Neural progenitor cell (in vitro differentiated cells): ENCODE results near the gene EPX. TPM values are rescaled to one million over a fixed set of nuclear protein-coding genes. Genes with fewer than 3 reads are reported as not detected.

Source experiments
- DNase-seq: peaks from one replicate; pipeline ENCODE4 v3.0.0-alpha.2; 2016; ENCODE audit warnings: low spot score
- H2AFZ ChIP-seq: fragments of 200-600 bp; sonication (generic); replicated peaks from 2 replicates; pipeline ENCODE4 v1.6.1; 2016; ENCODE audit warnings: antibody characterized with exemption
- H3F3A ChIP-seq: fragments of 200-600 bp; sonication (generic); 2 replicates; pipeline ENCODE4 v1.6.1; 2016; ENCODE audit warnings: antibody characterized with exemption, low read depth
- H3K27ac ChIP-seq: fragments of 200-600 bp; sonication (generic); 2 replicates; pipeline ENCODE4 v1.5.1; 2016; ENCODE audit warnings: mild to moderate bottlenecking
- H3K27me3 ChIP-seq: fragments of 200-600 bp; sonication (generic); 2 replicates; pipeline ENCODE4 v1.6.1; 2016; ENCODE audit warnings: mild to moderate bottlenecking, moderate library complexity
- H3K36me3 ChIP-seq: fragments of 200-600 bp; sonication (generic); 2 replicates; pipeline ENCODE4 v1.5.1; 2016
- H3K4me1 ChIP-seq: fragments of 200-600 bp; sonication (generic); 2 replicates; pipeline ENCODE4 v1.6.1; 2016; ENCODE audit warnings: mixed run types
- H3K4me2 ChIP-seq: fragments of 200-600 bp; sonication (generic); 2 replicates; pipeline ENCODE4 v1.6.1; 2016
- H3K4me3 ChIP-seq: fragments of 200-600 bp; sonication (generic); 2 replicates; pipeline ENCODE4 v1.5.1; 2016
- H3K79me2 ChIP-seq: fragments of 200-600 bp; sonication (generic); 2 replicates; pipeline ENCODE4 v1.6.1; 2016; ENCODE audit warnings: low read depth
- H3K9ac ChIP-seq: fragments of 200-600 bp; sonication (generic); 2 replicates; pipeline ENCODE4 v1.6.1; 2016
- H3K9me3 ChIP-seq: fragments of 200-600 bp; sonication (generic); 2 replicates; pipeline ENCODE4 v1.5.1; 2016; ENCODE audit warnings: low read depth
- H4K20me1 ChIP-seq: fragments of 200-600 bp; sonication (generic); 2 replicates; pipeline ENCODE4 v1.6.1; 2016; ENCODE audit warnings: low read depth
- H3K27ac Mint-ChIP-seq: 3 replicates; pipeline ENCODE4 v1.8.0; 2021; ENCODE audit warnings: mixed read lengths
- H3K27me3 Mint-ChIP-seq: 2 replicates; pipeline ENCODE4 v1.8.0; 2022; ENCODE audit warnings: low read depth, mild to moderate bottlenecking, inconsistent platforms, moderate library complexity, mixed read lengths; ENCODE audit not compliant: insufficient read depth
- H3K36me3 Mint-ChIP-seq: 3 replicates; pipeline ENCODE4 v1.8.0; 2021; ENCODE audit warnings: mixed read lengths
- H3K4me1 Mint-ChIP-seq: 3 replicates; pipeline ENCODE4 v1.8.0; 2021; ENCODE audit warnings: mixed read lengths
- H3K4me3 Mint-ChIP-seq: 3 replicates; pipeline ENCODE4 v1.8.0; 2021; ENCODE audit warnings: mild to moderate bottlenecking, moderate library complexity, mixed read lengths
- H3K9me3 Mint-ChIP-seq: 3 replicates; pipeline ENCODE4 v1.8.0; 2020; ENCODE audit warnings: mixed read lengths
- EZH2 ChIP-seq: fragments of 200-600 bp; sonication (generic); IDR thresholded peaks from 2 replicates; pipeline ENCODE4 v1.6.1; 2017; ENCODE audit warnings: antibody characterized with exemption, mild to moderate bottlenecking, moderate library complexity
- EZH2phosphoT487 ChIP-seq: fragments of 200-600 bp; sonication (generic); IDR thresholded peaks from 2 replicates; pipeline ENCODE4 v1.6.1; 2017; ENCODE audit warnings: antibody characterized with exemption
- total RNA-seq: library from RNA; depleted of rRNA; stranded (reverse); fragments of >200 nt; gene quantifications from 2 replicates; pipeline ENCODE4 v1.2.3, GENCODE V29; 2015; ENCODE audit warnings: low replicate concordance
- TF ChIP-seq, protein P1 (sequence below): fragments of 200-600 bp; sonication (generic); IDR thresholded peaks from 2 replicates; pipeline ENCODE4 v1.5.1; 2017; ENCODE audit warnings: antibody characterized with exemption, mild to moderate bottlenecking

The EPX gene
- total RNA-seq, 1 donor from 2014 or later = not detected

DNA sequence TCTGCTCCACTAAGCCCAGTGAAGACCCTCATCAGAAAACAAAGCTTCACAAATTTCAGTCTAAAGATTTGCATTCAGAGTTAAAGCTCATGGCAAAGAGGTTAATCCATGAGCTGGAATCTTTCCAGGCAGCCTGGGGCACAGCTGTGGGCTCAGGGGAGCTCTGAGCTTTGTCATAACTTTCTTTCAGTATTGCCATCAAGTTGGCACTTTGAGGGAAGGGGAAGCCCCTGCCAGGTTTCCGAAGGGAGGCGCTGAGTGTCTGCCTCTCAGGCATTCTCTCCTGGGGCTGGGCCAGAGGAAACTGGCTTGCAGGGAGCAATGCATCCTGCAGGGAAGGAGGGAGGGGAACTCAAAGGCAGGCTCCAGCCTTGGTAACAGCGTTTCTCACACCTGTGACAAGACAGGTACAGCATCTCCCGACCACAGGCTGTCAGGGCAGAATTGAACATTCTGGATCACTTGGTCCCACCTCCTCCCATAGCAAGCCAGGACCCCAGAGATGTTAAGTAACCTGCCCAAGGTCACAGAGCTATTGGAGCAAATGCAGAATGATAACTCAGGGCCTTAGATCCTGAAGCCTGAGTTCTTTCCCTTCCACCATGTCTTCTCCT lies 49.8 kb downstream of the EPX start:
- H3K27me3 ChIP-seq = peaks cover 100% of the 10 kb centered on the region
- no peak overlapping the region for H3K27ac ChIP-seq
- no peaks in the 10 kb centered on the region for H3K9me3 ChIP-seq
- Mint-ChIP-seq H3K36me3 (no peaks in the 10 kb centered on the region), H3K27ac (no peak overlapping the region), H3K9me3 (no peaks in the 10 kb centered on the region), H3K4me3 (no peak overlapping the region), H3K4me1 (no peaks in the 10 kb centered on the region), H3K27me3 (peaks cover 28% of the 10 kb centered on the region)
- no peaks in the 10 kb centered on the region for H3K36me3 ChIP-seq
- no peak for DNase-seq
- no peaks in the 10 kb centered on the region for H3K4me1 ChIP-seq
- TF ChIP-seq, protein P1, sequence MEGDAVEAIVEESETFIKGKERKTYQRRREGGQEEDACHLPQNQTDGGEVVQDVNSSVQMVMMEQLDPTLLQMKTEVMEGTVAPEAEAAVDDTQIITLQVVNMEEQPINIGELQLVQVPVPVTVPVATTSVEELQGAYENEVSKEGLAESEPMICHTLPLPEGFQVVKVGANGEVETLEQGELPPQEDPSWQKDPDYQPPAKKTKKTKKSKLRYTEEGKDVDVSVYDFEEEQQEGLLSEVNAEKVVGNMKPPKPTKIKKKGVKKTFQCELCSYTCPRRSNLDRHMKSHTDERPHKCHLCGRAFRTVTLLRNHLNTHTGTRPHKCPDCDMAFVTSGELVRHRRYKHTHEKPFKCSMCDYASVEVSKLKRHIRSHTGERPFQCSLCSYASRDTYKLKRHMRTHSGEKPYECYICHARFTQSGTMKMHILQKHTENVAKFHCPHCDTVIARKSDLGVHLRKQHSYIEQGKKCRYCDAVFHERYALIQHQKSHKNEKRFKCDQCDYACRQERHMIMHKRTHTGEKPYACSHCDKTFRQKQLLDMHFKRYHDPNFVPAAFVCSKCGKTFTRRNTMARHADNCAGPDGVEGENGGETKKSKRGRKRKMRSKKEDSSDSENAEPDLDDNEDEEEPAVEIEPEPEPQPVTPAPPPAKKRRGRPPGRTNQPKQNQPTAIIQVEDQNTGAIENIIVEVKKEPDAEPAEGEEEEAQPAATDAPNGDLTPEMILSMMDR = no peak
- no peak for TF ChIP-seq EZH2
- TF ChIP-seq EZH2phosphoT487 = no peak
- H3K4me2 ChIP-seq = no peak overlapping the region
- no peaks in the 10 kb centered on the region for H3F3A ChIP-seq
- no peaks in the 10 kb centered on the region for H4K20me1 ChIP-seq
- no peak overlapping the region for H2AFZ ChIP-seq
- H3K9ac ChIP-seq = no peak overlapping the region
- H3K79me2 ChIP-seq = no peaks in the 10 kb centered on the region
- no peak overlapping the region for H3K4me3 ChIP-seq

DNA sequence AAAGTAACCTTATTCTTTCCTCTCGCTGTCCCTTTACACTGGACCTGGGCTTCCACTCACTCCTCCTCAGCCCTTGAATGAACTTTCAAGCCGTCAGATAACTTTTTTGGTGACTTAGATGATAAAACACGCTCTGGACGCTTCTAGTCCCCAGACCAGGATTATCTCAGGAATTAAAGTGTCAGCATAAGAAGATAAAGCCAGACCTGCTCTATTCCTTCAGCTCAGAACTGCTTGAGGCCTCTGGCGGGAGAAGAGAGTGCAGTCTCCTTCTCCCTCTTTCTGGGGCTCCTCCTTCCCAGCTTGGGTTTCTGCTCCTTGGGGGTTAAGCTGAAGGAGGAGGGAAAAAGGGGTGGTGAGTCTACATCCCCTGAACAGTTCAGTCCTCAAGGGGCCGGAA lies 52.4 kb downstream of the EPX start:
- H3K9me3 Mint-ChIP-seq = no peaks in the 10 kb centered on the region
- Histone ChIP-seq H4K20me1 (no peaks in the 10 kb centered on the region), H3K4me3 (no peak overlapping the region), H3K27me3 (peaks cover 100% of the 10 kb centered on the region), H3K4me1 (no peaks in the 10 kb centered on the region), H3K79me2 (no peaks in the 10 kb centered on the region), H3K27ac (no peak overlapping the region), H2AFZ (no peak overlapping the region), H3K9ac (no peak overlapping the region), H3K4me2 (no peak overlapping the region), H3F3A (no peaks in the 10 kb centered on the region), H3K9me3 (no peaks in the 10 kb centered on the region), H3K36me3 (no peaks in the 10 kb centered on the region)
- H3K36me3 Mint-ChIP-seq = no peaks in the 10 kb centered on the region
- peaks cover 1% of the 10 kb centered on the region for H3K4me1 Mint-ChIP-seq
- peaks cover 36% of the 10 kb centered on the region for H3K27me3 Mint-ChIP-seq
- H3K4me3 Mint-ChIP-seq = no peak overlapping the region
- no peak for DNase-seq
- no peak overlapping the region for H3K27ac Mint-ChIP-seq
- TF ChIP-seq EZH2 = no peak
- TF ChIP-seq, protein P1 = no peak
- no peak for TF ChIP-seq EZH2phosphoT487

DNA sequence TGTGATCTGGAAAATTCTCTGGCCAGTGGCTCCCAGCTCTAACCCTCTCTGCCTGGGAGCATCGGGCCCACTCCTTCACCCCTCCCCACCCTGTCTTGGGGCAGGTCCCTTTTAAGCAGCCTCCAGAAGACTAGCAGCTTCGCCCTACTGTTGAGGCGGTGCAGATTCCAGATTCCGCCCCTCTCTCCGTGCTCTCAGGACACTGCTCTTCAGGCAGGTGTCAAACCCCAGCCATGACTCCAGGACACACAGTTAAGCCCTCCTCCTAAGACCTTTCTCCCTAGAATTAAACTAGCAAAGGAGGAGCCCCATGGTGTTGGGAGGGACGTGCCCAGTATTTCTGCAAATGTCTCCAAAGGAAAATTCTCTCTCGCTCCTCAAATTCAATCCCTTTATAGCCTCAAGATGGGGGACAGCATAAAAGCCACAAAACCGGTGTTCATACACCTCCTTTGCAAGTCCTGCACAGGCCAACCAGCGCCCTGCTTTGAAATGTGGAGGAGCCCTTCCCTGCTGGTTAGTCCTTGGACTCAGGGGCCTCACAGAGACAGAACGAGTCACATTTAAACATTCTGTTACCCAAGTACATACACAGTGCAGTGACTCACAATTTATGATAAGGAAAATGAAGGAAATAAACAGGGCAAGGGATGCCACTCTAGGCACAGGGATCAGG lies 53.0 kb downstream of the EPX start:
- Histone ChIP-seq H3K36me3 (no peaks in the 10 kb centered on the region), H3F3A (no peaks in the 10 kb centered on the region), H3K27me3 (peaks cover 100% of the 10 kb centered on the region), H3K9me3 (no peaks in the 10 kb centered on the region), H3K4me1 (no peaks in the 10 kb centered on the region), H3K79me2 (no peaks in the 10 kb centered on the region), H4K20me1 (no peaks in the 10 kb centered on the region), H3K4me2 (no peak overlapping the region), H3K9ac (no peak overlapping the region), H3K27ac (no peak overlapping the region), H2AFZ (no peak overlapping the region), H3K4me3 (no peak overlapping the region)
- Mint-ChIP-seq H3K9me3 (no peaks in the 10 kb centered on the region), H3K27ac (peak overlapping the region; percentile 11), H3K4me1 (peaks cover 4% of the 10 kb centered on the region), H3K27me3 (peaks cover 41% of the 10 kb centered on the region), H3K4me3 (no peak overlapping the region), H3K36me3 (no peaks in the 10 kb centered on the region)
- TF ChIP-seq, protein P1 = no peak
- TF ChIP-seq EZH2 (no peak), EZH2phosphoT487 (no peak)
- DNase-seq = no peak
